Colonic mucosa (tissue), 4 donors: Measurements from ENCODE around the gene INO80. TPM values are rescaled to one million over a fixed set of nuclear protein-coding genes. Genes with fewer than 3 reads are reported as not detected.

ENCODE experiments used
- DNase-seq: peaks from one replicate; pipeline ENCODE4 v3.0.0-alpha.2; 2020
- H3K27ac ChIP-seq: fragments of 200-600 bp; one replicate; pipeline ENCODE4 v1.8.0; 2021
- H3K27me3 ChIP-seq: fragments of 200-600 bp; one replicate; pipeline ENCODE4 v1.8.0; 2021
- H3K36me3 ChIP-seq: fragments of 200-600 bp; one replicate; pipeline ENCODE4 v1.8.0; 2021
- H3K4me1 ChIP-seq: fragments of 200-600 bp; one replicate; pipeline ENCODE4 v1.8.0; 2021; ENCODE audit warnings: mild to moderate bottlenecking
- H3K4me3 ChIP-seq: fragments of 200-600 bp; one replicate; pipeline ENCODE4 v1.8.0; 2021
- H3K9ac ChIP-seq, 2 donors: one replicate each; pipeline ENCODE4 v1.7.0; 2013; ENCODE audit warnings: control low read depth in 2 of 2, low read depth in 2 of 2, low read length in 2 of 2
- H3K9me3 ChIP-seq: fragments of 200-600 bp; one replicate; pipeline ENCODE4 v1.8.0; 2021
- intact Hi-C: fragments of 100-400 bp; cut with DNase I; formaldehyde crosslinking; loops from one replicate; pipeline ENCODE4 v1.14.1; 2022
- total RNA-seq, 2 donors: library from RNA; stranded (reverse); fragmentation: NEBNext Ultra II Directional in 1 of 2; extraction: Animal tissue kit (Norgen Biotek cat#: 25700) in 1 of 2; gene quantifications; one replicate each; pipeline ENCODE4 v1.2.1, GENCODE V29; 2021
- TF ChIP-seq, protein P1 (sequence below): fragments of 200-600 bp; IDR thresholded peaks from one replicate; pipeline ENCODE4 v1.8.0; 2022; ENCODE audit warnings: antibody characterized with exemption, mild to moderate bottlenecking
- donor health status: healthy.
- donor health status: DM: no; HTN: no; CAD: no.
- donor health status: DM: no; HTN: no; CAD: no.

The INO80 gene
- total RNA-seq, 2 donors from 2014 or later: 17.6 to 27.4 TPM

DNA sequence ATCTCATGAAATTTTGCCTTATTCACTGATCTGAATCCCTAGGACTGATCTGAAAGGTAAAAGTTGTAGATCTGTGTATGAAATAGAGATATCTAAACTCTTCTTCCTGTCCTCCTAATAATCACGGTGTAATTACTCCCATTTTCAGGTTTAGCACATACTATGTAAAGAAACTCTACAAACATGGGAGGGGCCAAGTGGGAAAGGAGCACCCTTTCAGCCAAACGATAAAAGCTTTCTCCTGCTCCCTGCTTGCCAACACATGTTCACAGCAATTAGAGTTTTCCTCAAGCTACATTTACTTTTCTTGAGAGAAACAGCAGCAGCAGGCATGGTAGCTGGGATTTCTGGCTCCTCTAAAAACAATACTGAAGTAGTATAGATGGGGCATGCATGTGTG is 91.2 kb downstream of the INO80 start:
- Histone ChIP-seq H3K36me3 (no peaks in the 10 kb centered on the region), H3K27me3 (no peaks in the 10 kb centered on the region), H3K9ac (no peak overlapping the region), H3K9me3 (no peaks in the 10 kb centered on the region), H3K27ac (no peak overlapping the region), H3K4me1 (no peaks in the 10 kb centered on the region), H3K4me3 (no peak overlapping the region)
- no peak for DNase-seq
- intact Hi-C loops: loop anchor here (10.0 kb wide), 1 partner anchor 160 kb away; no protein-coding TSS in a partner anchor
- TF ChIP-seq, protein P1, sequence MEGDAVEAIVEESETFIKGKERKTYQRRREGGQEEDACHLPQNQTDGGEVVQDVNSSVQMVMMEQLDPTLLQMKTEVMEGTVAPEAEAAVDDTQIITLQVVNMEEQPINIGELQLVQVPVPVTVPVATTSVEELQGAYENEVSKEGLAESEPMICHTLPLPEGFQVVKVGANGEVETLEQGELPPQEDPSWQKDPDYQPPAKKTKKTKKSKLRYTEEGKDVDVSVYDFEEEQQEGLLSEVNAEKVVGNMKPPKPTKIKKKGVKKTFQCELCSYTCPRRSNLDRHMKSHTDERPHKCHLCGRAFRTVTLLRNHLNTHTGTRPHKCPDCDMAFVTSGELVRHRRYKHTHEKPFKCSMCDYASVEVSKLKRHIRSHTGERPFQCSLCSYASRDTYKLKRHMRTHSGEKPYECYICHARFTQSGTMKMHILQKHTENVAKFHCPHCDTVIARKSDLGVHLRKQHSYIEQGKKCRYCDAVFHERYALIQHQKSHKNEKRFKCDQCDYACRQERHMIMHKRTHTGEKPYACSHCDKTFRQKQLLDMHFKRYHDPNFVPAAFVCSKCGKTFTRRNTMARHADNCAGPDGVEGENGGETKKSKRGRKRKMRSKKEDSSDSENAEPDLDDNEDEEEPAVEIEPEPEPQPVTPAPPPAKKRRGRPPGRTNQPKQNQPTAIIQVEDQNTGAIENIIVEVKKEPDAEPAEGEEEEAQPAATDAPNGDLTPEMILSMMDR: no peak

DNA sequence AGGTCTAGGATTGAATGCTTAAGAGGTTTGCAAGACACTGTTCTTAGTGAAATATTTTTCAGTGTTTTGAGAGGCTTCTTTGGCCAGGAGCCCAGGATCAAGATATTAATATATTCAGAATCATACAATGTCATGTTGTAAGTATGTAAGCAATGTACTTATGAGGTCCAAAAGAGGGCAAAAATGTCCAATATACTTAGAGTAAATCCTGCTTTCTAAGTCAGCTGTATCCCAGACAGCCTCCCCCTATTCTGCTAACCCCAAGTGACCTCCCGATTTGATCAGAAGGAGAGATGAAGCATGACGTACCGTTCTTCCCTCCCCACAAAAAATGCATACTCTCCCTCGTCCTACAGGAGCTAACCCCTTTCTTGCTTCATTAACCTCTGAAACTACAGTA is 91.9 kb downstream of the INO80 start:
- intact Hi-C loops: loop anchor here (10.0 kb wide), 1 partner anchor 161 kb away; no protein-coding TSS in a partner anchor
- Histone ChIP-seq H3K27me3 (no peaks in the 10 kb centered on the region), H3K9me3 (no peaks in the 10 kb centered on the region), H3K36me3 (no peaks in the 10 kb centered on the region), H3K4me1 (no peaks in the 10 kb centered on the region), H3K4me3 (no peak overlapping the region), H3K9ac (no peak overlapping the region), H3K27ac (no peak overlapping the region)
- DNase-seq: no peak
- TF ChIP-seq, protein P1: no peak

DNA sequence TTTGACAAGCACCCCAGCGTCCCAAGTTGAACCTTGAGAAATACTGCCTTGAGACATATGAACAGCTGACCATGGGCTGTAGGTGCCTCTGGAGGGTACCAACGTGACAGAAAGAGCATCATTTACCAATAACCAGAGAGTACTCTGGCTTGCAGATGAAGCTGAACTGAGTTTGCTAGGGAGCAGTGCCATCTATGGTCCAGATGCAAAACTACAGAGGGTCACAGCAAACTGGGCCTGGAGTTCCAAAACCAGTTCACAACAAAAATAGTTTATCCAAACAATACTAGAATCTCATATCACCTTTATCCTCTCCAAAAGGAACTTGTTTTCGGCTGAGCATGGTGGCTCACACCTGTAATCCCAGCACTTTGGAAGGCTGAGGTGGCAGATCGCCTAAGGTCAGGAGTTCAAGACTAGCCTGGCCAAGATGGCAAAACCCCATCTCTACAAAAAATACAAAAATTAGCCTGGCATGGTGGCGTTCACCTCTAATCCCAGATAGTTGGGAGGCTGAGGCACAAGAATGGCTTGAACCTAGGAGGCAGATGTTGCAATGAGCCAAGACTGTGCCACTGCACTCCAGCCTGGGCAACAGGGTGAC is 93.5 kb downstream of the INO80 start:
- Histone ChIP-seq H3K4me1 (no peaks in the 10 kb centered on the region), H3K9ac (no peak overlapping the region), H3K27me3 (no peaks in the 10 kb centered on the region), H3K4me3 (no peak overlapping the region), H3K27ac (no peak overlapping the region), H3K9me3 (no peaks in the 10 kb centered on the region), H3K36me3 (no peaks in the 10 kb centered on the region)
- TF ChIP-seq, protein P1: peak; percentile 60
- intact Hi-C loops: loop anchor here (10.0 kb wide), 1 partner anchor 162 kb away; no protein-coding TSS in a partner anchor
- peak; percentile 43 for DNase-seq

DNA sequence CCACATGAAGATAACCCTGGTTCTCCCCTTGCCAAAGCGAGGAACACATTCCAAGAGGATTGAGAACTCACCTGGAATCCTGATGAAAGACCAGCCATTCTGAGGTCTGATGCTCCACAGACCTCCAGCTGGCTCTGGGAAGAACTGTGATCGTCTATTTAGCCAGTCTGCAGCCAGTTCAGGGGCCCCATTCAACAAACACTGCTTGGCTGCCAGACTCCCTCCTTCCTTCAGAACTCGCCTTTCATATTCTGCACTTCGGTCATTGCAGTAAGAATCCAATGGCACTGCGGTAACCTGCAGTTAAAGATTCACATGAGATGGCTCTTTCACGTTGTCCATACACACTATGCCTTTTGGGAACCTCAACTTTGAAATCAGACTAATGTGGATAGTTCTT is 95.3 kb downstream of the INO80 start:
- H3K27me3 ChIP-seq: no peaks in the 10 kb centered on the region
- H3K36me3 ChIP-seq: no peaks in the 10 kb centered on the region

DNA sequence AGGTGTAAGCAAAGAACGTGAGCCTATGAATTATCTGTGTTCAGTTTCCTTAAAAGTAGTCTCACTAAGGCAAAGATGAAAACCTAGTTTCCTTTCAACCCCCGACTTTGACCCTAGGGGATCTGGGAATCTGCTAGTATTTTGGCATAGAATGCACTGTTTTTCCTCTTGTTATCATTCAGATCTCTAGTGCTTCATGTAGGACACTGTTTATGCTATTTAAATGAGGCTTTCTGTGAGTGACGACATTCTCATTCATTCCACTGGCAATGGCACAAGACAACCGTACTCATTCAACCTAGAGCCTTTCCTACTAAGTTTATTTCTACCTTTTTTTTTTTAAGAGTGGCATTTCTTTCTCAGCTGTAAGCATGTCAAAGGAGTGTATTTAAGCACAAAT is 95.8 kb downstream of the INO80 start:
- H3K27me3 ChIP-seq: no peaks in the 10 kb centered on the region
- H3K4me3 ChIP-seq: no peak overlapping the region
- no peak overlapping the region for H3K9ac ChIP-seq
- H3K27ac ChIP-seq: no peak overlapping the region
- TF ChIP-seq, protein P1: no peak
- DNase-seq: no peak
- intact Hi-C loops: loop anchor here (2.0 to 10.0 kb wide), 2 partner anchors 114 to 164 kb away; no protein-coding TSS in a partner anchor
- no peaks in the 10 kb centered on the region for H3K36me3 ChIP-seq
- no peaks in the 10 kb centered on the region for H3K9me3 ChIP-seq
- H3K4me1 ChIP-seq: no peaks in the 10 kb centered on the region

More for the DNA sequence above, 95.3 kb downstream of the INO80 start:
- H3K27ac ChIP-seq: no peak overlapping the region
- no peak overlapping the region for H3K4me3 ChIP-seq
- intact Hi-C loops: loop anchor here (2.0 to 10.0 kb wide), 2 partner anchors 114 to 164 kb away; no protein-coding TSS in a partner anchor
- no peaks in the 10 kb centered on the region for H3K4me1 ChIP-seq
- no peak for DNase-seq
- H3K9ac ChIP-seq: no peak overlapping the region
- TF ChIP-seq, protein P1: no peak
- no peaks in the 10 kb centered on the region for H3K9me3 ChIP-seq
